ENCODE data around the gene VCL. TPM values are rescaled to one million over a fixed set of nuclear protein-coding genes. Genes with fewer than 3 reads are reported as not detected.

VCL gene
- polyA plus RNA-seq, 1 of the 3 experiments (the other 2 are of a cell fraction), result 147 TPM

GRCh38 chr10:74097776-74098175 is 99.9 kb downstream of the VCL start (continued):
- TF ChIP-seq ZBTB33 (IDR thresholded peaks at IDR 0.05; ENCODE audit: borderline replicate concordance, low read depth) (no peak), SMC3 (IDR thresholded peaks at IDR 0.05; ENCODE audit: low read depth, low read length) (no peak)

GRCh38 chr10:74099420-74099819 is 101.5 kb downstream of the VCL start:
- Histone ChIP-seq H3K36me3 (replicated peaks in 1 of 2; ENCODE audit: control insufficient read depth in 1 of 2, insufficient read depth in 2 of 2, low read length in 1 of 2) (peaks cover 86 to 92% of the 10 kb centered on the region in 2 experiments), H3F3A (replicated peaks; ENCODE audit: insufficient read depth) (peaks cover 40% of the 10 kb centered on the region), H3K4me2 (no peak overlapping the region), H3K4me3 (ENCODE audit: low read depth in 2 of 2, low read length in 1 of 2) (no peak overlapping the region), H3K27ac (ENCODE audit: low read depth in 2 of 2, low read length in 1 of 2) (no peak overlapping the region; a peak in 1 of 4 replicates), H3K4me1 (ENCODE audit: control insufficient read depth in 1 of 2, insufficient read depth in 2 of 2, low read depth in 1 of 2, low read length in 1 of 2) (peaks cover 0 to 4% of the 10 kb centered on the region in 2 experiments; a peak in 1 of 4 replicates), H2AFZ (ENCODE audit: low read depth) (no peak overlapping the region), H3K9me3 (no peaks in the 10 kb centered on the region), H3K27me3 (ENCODE audit: insufficient read depth) (no peaks in the 10 kb centered on the region), H4K20me1 (ENCODE audit: insufficient read depth) (no peaks in the 10 kb centered on the region; the same call in 1 of the 2 replicates), H3K9ac (no peak overlapping the region), H3K9me2 (no peaks in the 10 kb centered on the region), H3K79me2 (ENCODE audit: insufficient read depth) (peaks cover 39% of the 10 kb centered on the region; the same call in 1 of the 2 replicates)
- DNase-seq, result no peak
- TF ChIP-seq JUND (IDR thresholded peaks at IDR 0.05) (no peak), POLR2AphosphoS5 (IDR thresholded peaks at IDR 0.05; ENCODE audit: low read depth, low read length) (no peak), CHD2 (IDR thresholded peaks at IDR 0.05; ENCODE audit: low read length, partially characterized antibody) (no peak), TCF12 (IDR thresholded peaks at IDR 0.05) (no peak), ELF1 (IDR thresholded peaks at IDR 0.05) (no peak), NRF1 (IDR thresholded peaks at IDR 0.05; ENCODE audit: low read depth, low read length) (no peak), USF1 (IDR thresholded peaks at IDR 0.05; ENCODE audit: borderline replicate concordance, low read depth) (no peak), MXI1 (IDR thresholded peaks at IDR 0.05; ENCODE audit: low read depth, low read length) (no peak), EZH2phosphoT487 (IDR thresholded peaks at IDR 0.05; ENCODE audit: borderline replicate concordance, low read depth) (no peak)
- CTCF ChIA-PET, result interaction anchor here (1.5 to 7.4 kb wide), 3 partner anchors 9 to 213 kb away, joined by 5 to 50 read pairs (median 6); no protein-coding TSS in a partner anchor
- WGBS (ENCODE audit: low lambda C conversion rate), result 94% methylated on average over 3 of the region's 3 CpGs
- POLR2A ChIA-PET, result interaction anchor here (0.6 kb wide), 1 partner anchor 8 kb away, joined by 3 read pairs; no protein-coding TSS in a partner anchor

- Histone ChIP-seq H3K27me3 (ENCODE audit: insufficient read depth) (no peaks in the 10 kb centered on the region), H3K36me3 (replicated peaks in 1 of 2; ENCODE audit: control insufficient read depth in 1 of 2, insufficient read depth in 2 of 2, low read length in 1 of 2) (peaks cover 89 to 92% of the 10 kb centered on the region in 2 experiments), H3K4me3 (ENCODE audit: low read depth in 2 of 2, low read length in 1 of 2) (no peak overlapping the region), H2AFZ (ENCODE audit: low read depth) (no peak overlapping the region), H3K9ac (no peak overlapping the region), H3K79me2 (ENCODE audit: insufficient read depth) (peaks cover 41% of the 10 kb centered on the region; the same call in 1 of the 2 replicates), H3F3A (replicated peaks; ENCODE audit: insufficient read depth) (peaks cover 43% of the 10 kb centered on the region), H4K20me1 (ENCODE audit: insufficient read depth) (no peaks in the 10 kb centered on the region; the same call in 1 of the 2 replicates), H3K9me2 (no peaks in the 10 kb centered on the region), H3K9me3 (no peaks in the 10 kb centered on the region), H3K4me1 (ENCODE audit: control insufficient read depth in 1 of 2, insufficient read depth in 2 of 2, low read depth in 1 of 2, low read length in 1 of 2) (peaks cover 0 to 4% of the 10 kb centered on the region in 2 experiments; a peak in 1 of 4 replicates), H3K4me2 (no peak overlapping the region), H3K27ac (ENCODE audit: low read depth in 2 of 2, low read length in 1 of 2) (peak overlapping the region in 1 of 2 experiments; percentile 22; a peak in 2 of 4 replicates)
- 95% methylated on average over 3 of the region's 3 CpGs for WGBS (ENCODE audit: low lambda C conversion rate)
- TF ChIP-seq RXRA (IDR thresholded peaks at IDR 0.05; ENCODE audit: borderline replicate concordance, low read depth), result no peak
- ChIA-PET CTCF (interaction anchor here (1.0 to 7.4 kb wide), 4 partner anchors 9 to 214 kb away, joined by 4 to 50 read pairs (median 6); no protein-coding TSS in a partner anchor), POLR2A (interaction anchor here (0.6 kb wide), 1 partner anchor 8 kb away, joined by 3 read pairs; no protein-coding TSS in a partner anchor)
- DNase-seq, result no peak
Measured at GRCh38 chr10:74099836-74100235, 101.9 kb downstream of the VCL start.

Data from SK-N-SH (cell line).